GM18861 (cell line): ENCODE results near the gene ARL3.
"Not testable (repeated sequence)": the region's sequence is repeated elsewhere in the genome, so short reads cannot be mapped to it uniquely, and the experiment has no call there.

Experiments used
- ATAC-seq: cut with Tn5 transposase; IDR thresholded peaks from one replicate; pipeline ENCODE4 v1.9.1; 2021; ENCODE audit not compliant: unreplicated experiment

ARL3 gene, protein sequence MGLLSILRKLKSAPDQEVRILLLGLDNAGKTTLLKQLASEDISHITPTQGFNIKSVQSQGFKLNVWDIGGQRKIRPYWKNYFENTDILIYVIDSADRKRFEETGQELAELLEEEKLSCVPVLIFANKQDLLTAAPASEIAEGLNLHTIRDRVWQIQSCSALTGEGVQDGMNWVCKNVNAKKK

GRCh38 chr10:102713814-102714620 is at the start of gene ARL3:
ARL3 (minus strand) TSS chr10:102714397; CDS start chr10:102714275, 122 bp downstream.
- peak; percentile 75 for ATAC-seq

GRCh38 chr10:102763037-102763607 is 48.9 kb upstream of the ARL3 start:
- no peak for ATAC-seq

DNA sequence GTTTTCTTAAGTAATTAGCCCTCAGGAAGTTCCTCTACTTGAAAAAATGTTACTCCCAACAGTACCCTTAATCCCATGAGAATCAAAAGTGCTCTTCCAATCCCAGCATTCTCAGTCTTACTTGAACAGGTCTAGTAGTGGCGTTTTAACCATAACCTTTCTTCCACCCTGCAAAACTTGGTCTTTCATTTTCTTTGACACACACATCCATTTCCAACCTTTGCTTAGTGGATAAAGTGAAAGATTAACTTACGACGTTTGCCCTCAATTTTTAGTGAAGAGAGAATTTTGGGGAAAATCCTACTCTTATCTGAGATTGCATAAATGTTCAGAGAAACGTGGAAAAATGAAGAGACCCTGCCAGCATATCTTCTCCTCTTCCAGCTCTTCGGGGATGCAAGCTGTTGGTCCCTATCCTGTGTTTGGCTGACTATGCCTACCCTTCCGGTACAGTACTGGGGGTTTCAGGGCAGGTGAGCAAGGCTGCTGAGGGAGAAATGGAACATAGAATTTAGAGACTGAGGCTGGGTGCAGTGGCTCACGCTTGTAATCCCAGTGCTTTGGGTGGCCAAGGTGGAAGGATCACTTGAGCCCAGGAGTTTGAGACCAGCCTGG is 48.3 kb upstream of the ARL3 start:
- no peak for ATAC-seq

DNA sequence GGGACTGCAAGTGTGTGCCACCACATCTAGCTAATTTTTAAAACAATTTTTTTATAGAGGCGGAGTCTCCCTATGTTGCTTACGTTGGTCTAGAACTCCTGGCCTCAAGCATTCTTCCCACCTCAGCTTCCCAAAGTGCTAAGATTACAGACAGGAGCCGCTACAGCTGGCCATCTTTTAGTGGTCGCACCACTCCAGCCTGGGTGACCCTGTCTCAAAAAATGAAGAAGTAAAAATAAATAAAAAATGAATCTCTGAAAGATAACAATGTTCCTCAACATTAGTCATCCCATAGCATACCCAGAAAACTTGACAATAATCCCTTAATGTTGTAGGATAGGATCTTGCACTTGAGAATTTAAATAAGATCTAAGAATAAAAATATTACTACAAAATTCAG is 47.8 kb upstream of the ARL3 start:
- no peak for ATAC-seq

DNA sequence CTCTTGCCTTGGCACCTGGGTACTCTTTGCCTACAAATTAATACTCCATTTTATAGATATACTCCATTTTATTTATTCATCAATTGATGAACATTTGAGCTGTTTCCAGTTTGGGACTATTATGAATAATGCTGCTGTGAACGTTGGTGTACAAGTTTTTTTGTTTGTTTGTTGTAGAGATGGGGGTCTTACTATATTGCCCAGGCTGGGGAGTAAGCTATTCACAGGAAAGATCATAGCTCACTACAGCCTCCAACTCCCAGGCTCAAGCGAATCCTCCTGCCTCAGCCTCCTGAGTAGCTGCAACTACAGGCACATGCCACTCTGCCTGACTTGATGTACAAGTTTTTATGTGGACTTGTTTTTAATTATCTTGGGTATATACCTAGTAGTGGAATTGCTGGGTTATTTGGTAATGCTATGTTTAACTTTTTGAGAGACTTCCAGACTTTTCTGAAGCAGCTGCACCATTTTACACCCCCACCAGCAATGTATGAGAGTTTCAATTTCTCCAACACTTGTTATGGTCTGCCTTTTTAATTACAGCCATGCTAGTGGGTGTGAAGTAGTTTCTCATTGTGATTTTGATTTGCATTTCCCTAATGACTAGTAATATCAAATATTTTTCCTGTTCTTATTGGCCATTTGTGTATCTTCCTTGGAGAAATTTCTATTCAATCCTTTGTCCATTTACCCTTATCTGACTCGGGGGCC is 45.5 kb upstream of the ARL3 start:
- no peak for ATAC-seq

DNA sequence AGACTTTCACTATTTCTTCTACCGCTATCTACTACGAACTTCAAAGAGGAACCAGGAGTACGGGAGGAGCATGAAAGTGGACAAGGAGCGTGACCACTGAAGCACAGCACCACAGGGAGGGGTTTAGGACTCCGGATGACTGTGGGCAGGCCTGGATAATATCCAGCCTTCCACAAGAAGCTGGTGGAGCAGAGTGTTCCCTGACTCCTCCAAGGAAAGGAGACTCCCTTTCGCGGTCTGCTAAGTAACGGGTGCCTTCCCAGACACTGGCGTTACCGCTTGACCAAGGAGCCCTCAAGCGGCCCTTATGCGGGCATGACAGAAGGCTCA is 44.7 kb upstream of the ARL3 start:
- not testable (repeated sequence) for ATAC-seq

DNA sequence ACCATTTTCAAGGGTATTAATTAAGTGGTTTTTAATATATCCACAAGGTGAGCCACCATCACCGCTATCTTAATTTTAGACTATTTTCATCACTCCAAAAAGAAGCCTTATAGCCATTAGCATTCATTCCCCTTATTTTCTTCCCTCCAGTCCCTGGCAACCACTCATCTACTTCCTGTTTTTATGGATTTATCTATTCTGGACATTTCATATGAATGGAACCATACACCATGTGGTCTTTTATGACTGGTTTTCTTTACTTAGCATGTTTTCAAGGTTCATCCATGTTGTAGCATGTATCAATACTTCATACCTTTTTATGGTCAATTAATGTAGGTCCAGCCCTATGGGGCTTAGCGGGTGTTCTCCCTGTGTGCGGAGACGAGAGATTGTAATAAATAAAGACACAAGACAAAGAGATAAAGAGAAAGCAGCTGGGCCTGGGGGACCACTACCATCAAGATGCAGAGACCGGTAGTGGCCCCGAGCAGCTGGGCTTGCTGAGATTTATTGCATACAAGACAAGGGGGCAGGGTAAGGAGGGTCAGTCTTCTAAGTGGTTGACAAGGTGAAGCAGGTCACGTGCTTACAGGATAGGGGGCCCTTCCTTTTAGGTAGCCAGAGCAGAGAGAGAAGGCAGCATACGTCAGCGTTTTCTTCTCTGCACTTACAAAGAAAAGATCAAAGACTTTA is 44.2 kb upstream of the ARL3 start:
- no peak for ATAC-seq

DNA sequence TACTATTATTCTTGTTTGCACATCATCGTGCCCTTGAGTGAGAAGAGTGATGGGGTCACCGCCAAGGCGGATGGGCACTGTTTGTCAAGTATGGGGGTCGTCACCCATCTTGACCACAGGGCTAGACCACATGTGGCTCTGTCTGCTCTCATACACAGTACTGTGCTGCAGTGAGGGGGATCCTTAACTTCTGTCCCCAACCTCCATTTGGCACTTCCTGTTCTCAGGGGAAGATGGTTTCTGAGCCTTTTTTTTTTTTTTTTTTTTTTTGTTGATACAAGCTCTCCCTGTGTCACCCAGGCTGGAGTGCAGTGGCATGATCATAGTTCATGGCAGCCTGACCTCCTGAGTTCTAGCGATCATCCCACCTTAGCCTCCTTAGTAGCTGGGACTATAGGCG is 43.1 kb upstream of the ARL3 start:
- no peak for ATAC-seq

DNA sequence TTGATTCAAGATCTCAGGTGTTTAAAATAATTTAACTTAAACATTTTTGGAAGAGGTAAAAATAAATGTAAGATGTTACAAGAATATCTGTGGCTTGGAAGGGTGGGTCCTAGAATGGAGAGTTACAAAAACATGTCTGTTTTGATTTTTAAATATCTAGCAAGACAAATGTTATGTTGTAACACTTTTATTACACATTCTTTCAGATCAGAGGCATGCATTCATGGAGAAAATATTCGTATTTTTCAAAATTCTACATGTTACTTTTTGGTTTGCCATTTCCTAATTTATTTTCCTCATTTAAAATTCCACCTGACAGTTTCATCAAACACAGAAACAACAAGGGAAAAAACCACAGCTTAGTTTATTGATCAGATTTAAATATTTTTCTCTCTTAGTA is 39.5 kb upstream of the ARL3 start:
- ATAC-seq: no peak

- no peak for ATAC-seq
Measured at GRCh38 chr10:102752934-102753664, 38.9 kb upstream of the ARL3 start.

GRCh38 chr10:102752266-102752930 is 38.2 kb upstream of the ARL3 start:
- no peak for ATAC-seq

DNA sequence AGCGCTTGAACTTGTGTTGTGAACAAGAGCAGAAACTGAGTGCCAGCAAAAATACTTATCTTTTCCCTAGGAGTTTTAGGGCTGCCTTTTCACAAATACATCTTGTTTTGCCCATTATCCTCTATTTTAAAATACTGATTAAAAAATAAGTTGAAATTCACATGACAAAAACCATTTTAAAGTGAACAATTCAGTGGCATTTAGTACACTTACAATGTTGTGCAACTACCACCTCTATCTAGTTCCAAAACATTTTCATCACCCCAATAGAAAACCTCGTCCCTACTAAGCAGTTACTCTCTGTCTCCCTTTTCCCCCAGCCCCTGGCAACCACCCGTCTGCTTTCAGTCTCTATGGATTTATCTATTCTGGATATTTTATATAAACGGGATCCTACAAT is 31.0 kb upstream of the ARL3 start:
- no peak for ATAC-seq

DNA sequence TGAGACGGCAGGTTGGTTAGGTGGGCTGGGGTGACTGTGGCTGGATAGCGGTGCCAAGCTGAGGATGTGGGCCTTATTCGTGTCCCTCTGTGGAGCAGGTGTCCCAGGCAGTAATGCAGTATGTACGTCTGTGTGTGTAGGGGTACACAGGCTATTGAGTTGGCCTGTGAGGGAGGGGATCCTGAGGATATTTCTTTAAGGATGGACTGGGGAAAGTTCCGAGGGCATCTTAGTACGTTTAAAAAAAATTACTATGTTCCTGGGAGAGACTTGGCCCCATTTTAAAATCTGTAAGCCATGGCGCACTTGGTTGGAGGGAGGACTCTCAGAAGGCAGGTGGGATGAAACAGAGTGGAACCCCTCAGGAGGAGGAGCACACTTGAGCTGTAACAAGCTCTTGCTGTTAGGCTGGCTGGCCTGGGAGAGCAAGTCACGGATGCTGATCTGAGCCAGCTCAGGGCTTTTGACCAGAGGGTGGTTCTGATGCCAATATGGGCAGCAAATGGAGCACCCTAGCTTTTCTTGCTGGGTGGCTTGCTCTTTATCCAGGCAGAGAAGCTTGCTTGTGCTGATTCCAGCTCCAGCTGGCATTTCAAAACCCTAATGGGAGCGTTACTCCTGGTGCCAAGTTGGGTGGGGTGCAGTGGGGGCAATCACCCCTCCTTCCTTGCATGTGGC is 30.3 kb upstream of the ARL3 start:
- no peak for ATAC-seq

DNA sequence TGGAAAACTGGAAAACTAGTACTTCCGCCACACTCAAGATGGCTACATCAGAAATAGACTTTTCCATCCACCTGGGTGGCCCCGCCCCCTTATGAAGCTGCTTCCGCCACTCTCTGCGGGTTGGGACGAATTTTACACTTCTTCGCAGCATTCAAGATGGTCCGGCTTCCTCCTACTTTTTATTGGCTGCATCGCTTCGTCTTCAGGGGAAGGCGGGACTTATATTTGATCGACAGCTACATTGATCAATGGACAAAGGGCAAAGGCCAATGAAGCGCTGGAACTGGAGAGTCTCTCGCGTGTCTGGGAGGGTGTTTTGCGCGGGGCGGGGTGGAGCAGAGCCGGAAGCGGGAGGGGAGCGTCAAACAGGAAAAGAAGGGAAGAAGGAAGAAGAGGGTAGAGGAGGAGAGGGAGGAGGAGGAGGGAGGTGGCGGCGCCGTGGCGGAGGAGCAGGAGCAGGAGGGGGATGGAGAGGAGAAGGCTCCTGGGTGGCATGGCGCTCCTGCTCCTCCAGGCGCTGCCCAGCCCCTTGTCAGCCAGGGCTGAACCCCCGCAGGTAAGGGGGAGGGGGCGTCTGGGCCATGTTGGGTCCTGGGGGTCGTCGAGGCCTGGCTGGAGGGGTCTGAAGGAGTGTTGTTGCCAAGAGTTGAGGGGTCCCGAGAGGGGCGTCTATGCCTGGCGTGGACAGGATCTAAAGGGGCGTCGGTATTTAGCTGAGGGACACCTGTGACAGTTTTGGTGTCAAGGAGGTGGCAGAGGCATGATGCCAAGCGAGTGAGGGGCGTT is 29.6 kb upstream of the ARL3 start, which contains the start of gene WBP1L:
WBP1L (plus strand) TSS at position 361 of the 786 bp plus-strand sequence; CDS start at position 467, 106 bp downstream.
- peak; percentile 95 for ATAC-seq

DNA sequence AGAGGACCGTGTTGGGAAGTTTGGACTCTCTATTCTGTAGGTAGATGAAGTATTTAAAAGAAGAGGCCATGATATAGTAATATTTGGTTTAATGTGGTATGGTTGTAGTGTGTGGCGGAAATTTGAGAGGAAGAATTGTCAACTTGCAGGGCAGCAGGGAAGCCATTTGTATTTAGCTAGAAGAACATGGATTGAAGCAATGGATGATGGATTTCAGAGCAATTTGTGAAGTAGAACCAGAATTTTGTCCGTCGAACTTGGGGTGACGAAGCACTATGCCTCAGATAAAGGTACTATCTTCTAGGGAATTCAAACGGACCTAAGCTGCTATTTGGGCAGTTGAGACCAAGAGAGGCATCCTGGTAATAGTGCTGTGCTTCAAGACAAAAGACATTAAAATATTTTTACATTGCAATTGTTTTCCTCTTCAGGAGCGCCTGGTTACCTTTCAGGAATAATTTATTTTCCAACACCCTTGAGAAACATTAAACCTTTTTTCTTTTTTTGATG is 28.9 kb upstream of the ARL3 start:
- peak; percentile 2 for ATAC-seq

DNA sequence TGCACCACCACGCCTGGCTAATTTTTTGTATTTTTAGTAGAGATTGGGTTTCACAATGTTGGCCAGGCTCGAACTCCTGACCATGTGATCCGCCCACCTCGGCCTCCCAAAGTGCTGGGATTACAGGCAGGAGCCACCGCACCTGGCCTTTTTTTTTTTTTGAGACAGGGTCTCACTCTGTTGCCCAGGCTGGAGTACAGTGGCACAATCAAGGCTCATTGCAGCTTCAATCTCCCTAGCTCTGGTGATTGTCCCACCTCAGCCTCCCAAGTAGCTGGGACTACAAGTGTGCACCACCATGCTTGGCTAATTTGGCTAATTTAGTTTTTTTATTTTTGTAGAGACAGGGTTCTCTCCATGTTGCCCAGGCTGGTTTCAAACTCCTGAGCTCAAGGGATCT is 28.1 kb upstream of the ARL3 start:
- ATAC-seq: not testable (repeated sequence)

DNA sequence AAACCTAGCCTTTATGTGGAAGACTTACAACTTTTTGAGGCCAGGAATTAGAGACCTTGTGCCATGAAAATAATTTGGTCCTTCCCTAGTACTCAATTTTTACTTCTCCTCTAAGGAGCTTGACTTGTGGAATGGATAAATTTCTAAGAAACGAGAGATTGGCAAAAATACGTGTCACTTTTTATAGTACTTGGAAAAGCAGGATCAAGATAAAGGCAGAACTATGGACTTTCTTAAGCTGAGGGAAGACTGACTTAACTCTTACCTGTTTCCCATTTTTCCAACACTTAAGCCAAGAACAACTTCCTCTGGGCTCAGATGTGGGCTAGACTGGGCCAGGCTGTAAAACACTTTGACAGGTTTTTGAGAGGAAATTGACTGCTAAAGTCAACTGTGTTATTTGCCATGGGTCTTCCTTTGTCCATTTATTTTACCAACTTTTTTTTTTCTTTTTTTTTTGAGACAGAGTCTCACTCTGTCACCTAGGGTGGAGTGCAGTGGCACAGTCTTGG is 27.6 kb upstream of the ARL3 start:
- no peak for ATAC-seq

- ATAC-seq: no peak
Measured at GRCh38 chr10:102740229-102740628, 26.0 kb upstream of the ARL3 start.
